NT2/D1 (cell line): ENCODE measurements around the gene CERS6.

Experiments
- SUZ12 ChIP-seq: IDR thresholded peaks from 2 replicates; pipeline ENCODE4 v1.6.1; 2011; ENCODE audit not compliant: insufficient read length, insufficient read depth; ENCODE audit errors: extremely low read depth
- YY1 ChIP-seq: IDR thresholded peaks from 2 replicates; pipeline ENCODE4 v1.6.1; 2011; ENCODE audit not compliant: insufficient read length, insufficient read depth
- ZNF274 ChIP-seq: IDR thresholded peaks from 2 replicates; pipeline ENCODE4 v1.6.1; 2011; ENCODE audit warnings: mild to moderate bottlenecking, low read depth, low read length

GRCh38 chr2:168685600-168686451 lies 229.8 kb downstream of the CERS6 start:
- TF ChIP-seq YY1 (no peak), SUZ12 (no peak), ZNF274 (no peak)
